ENCODE results near the gene ADD1.
"Not testable (repeated sequence)": the region's sequence is repeated elsewhere in the genome, so short reads cannot be mapped to it uniquely, and the experiment has no call there.

ADD1 gene

GRCh38 chr4:2914256-2915126, 70.8 kb downstream of the ADD1 start:
- in situ Hi-C loops (cut with HindIII; ENCODE audit: low sequenced_read_pairs) = no loop called here

GRCh38 chr4:2915789-2916188, 72.1 kb downstream of the ADD1 start:
- in situ Hi-C loops (cut with HindIII; ENCODE audit: low sequenced_read_pairs) = no loop called here

GRCh38 chr4:2916696-2917095, 73.1 kb downstream of the ADD1 start:
- in situ Hi-C loops (cut with HindIII; ENCODE audit: low sequenced_read_pairs) = not testable (repeated sequence)

- in situ Hi-C loops (cut with HindIII; ENCODE audit: low sequenced_read_pairs) = not testable (repeated sequence)
These were observed 74.7 kb downstream of the ADD1 start for GRCh38 chr4:2918300-2918699.

GRCh38 chr4:2918714-2919113, 75.1 kb downstream of the ADD1 start:
- in situ Hi-C loops (cut with HindIII; ENCODE audit: low sequenced_read_pairs) = not testable (repeated sequence)

- in situ Hi-C loops (cut with HindIII; ENCODE audit: low sequenced_read_pairs) = loop anchor here (5.0 kb wide), 3 partner anchors 35 to 80 kb away; partner anchors contain the start of gene ADD1
These were observed 78.9 kb downstream of the ADD1 start for GRCh38 chr4:2922453-2923101.

GRCh38 chr4:2923141-2923551, 79.5 kb downstream of the ADD1 start:
- in situ Hi-C loops (cut with HindIII; ENCODE audit: low sequenced_read_pairs) = loop anchor here (5.0 kb wide), 3 partner anchors 36 to 81 kb away; partner anchors contain the start of gene ADD1

- in situ Hi-C loops (cut with HindIII; ENCODE audit: low sequenced_read_pairs) = loop anchor here (5.0 kb wide), 3 partner anchors 36 to 81 kb away; partner anchors contain the start of gene ADD1
These were observed 80.1 kb downstream of the ADD1 start for GRCh38 chr4:2923668-2924173.

GRCh38 chr4:2924286-2924685, 80.6 kb downstream of the ADD1 start:
- in situ Hi-C loops (cut with HindIII; ENCODE audit: low sequenced_read_pairs) = loop anchor here (5.0 kb wide), 3 partner anchors 37 to 82 kb away; partner anchors contain the start of gene ADD1

- in situ Hi-C loops (cut with HindIII; ENCODE audit: low sequenced_read_pairs) = loop anchor here (5.0 kb wide), 3 partner anchors 38 to 83 kb away; partner anchors contain the start of gene ADD1
These were observed 81.2 kb downstream of the ADD1 start for GRCh38 chr4:2924765-2925301.

- in situ Hi-C loops (cut with HindIII; ENCODE audit: low sequenced_read_pairs) = no loop called here
These were observed 81.9 kb downstream of the ADD1 start for GRCh38 chr4:2925496-2925895.

GRCh38 chr4:2925931-2926860, 82.6 kb downstream of the ADD1 start:
- in situ Hi-C loops (cut with HindIII; ENCODE audit: low sequenced_read_pairs) = no loop called here

GRCh38 chr4:2927016-2927695, 83.5 kb downstream of the ADD1 start:
- in situ Hi-C loops (cut with HindIII; ENCODE audit: low sequenced_read_pairs) = no loop called here

- in situ Hi-C loops (cut with HindIII; ENCODE audit: low sequenced_read_pairs) = no loop called here
These were observed 84.0 kb downstream of the ADD1 start for GRCh38 chr4:2927696-2928075.

- in situ Hi-C loops (cut with HindIII; ENCODE audit: low sequenced_read_pairs) = no loop called here
These were observed 84.9 kb downstream of the ADD1 start for GRCh38 chr4:2928242-2929176.

- in situ Hi-C loops (cut with HindIII; ENCODE audit: low sequenced_read_pairs) = no loop called here
These were observed 85.8 kb downstream of the ADD1 start for GRCh38 chr4:2929469-2929868.

GRCh38 chr4:2930135-2930757, 86.6 kb downstream of the ADD1 start:
- in situ Hi-C loops (cut with HindIII; ENCODE audit: low sequenced_read_pairs) = no loop called here

All from endothelial cell of hepatic sinusoid (primary cell).